Measurements from ENCODE around the gene ZNF639.
"Not testable (repeated sequence)": the region's sequence is repeated elsewhere in the genome, so short reads cannot be mapped to it uniquely, and the experiment has no call there.

ZNF639 gene, protein sequence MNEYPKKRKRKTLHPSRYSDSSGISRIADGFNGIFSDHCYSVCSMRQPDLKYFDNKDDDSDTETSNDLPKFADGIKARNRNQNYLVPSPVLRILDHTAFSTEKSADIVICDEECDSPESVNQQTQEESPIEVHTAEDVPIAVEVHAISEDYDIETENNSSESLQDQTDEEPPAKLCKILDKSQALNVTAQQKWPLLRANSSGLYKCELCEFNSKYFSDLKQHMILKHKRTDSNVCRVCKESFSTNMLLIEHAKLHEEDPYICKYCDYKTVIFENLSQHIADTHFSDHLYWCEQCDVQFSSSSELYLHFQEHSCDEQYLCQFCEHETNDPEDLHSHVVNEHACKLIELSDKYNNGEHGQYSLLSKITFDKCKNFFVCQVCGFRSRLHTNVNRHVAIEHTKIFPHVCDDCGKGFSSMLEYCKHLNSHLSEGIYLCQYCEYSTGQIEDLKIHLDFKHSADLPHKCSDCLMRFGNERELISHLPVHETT

DNA sequence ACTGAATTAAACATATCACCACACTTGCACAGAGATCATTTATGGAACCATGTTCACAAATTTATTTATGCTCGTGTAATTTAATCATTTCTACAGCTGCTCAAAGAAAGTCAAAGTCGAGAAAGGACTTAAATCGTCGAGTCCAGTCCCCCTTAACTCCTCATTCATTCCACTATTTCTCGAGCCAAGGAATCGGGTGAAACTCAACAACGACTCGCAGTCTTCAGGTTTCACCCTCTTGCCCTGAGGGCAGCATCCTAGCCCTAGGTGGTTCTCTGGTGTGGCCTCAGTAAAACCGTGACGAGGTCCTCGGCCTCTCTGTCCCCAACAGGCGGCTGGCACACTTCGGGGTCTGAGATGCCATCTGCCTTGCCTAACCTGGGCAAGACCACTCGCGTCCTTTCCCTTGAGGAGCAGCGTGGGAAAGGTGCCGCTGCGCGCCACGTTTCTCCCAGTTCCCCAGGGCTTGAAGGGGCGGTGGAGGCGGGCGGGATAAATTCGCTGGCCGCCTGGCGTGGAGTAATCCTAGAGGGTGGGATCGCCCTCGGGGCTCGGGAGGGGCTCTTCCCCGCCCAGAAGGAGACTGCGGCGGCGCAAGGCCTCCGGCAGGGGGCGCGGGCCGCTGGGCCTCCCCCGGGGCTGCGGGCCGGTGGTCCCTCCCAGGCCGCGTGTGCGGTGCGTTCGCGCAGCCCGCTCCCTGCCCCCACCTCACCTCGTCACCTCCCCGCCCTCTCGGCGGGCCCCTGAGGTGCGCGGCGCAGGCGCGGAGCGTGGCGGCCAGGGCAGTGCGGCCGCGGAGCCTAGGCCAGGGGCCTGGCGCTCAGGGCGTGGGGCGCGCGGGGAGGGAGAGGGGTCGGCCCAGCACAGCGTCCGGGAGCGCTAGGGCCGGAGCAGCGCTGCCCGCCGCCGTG, at the start of gene ZNF639:
Gene ZNF639 (plus strand): TSS at position 746 of the 911 bp plus-strand sequence. CDS start 5,263 bp downstream, outside the sequence.
- peak in 50 of 51 donors; percentile 32 to 86 (median 66) for DNase-seq

DNA sequence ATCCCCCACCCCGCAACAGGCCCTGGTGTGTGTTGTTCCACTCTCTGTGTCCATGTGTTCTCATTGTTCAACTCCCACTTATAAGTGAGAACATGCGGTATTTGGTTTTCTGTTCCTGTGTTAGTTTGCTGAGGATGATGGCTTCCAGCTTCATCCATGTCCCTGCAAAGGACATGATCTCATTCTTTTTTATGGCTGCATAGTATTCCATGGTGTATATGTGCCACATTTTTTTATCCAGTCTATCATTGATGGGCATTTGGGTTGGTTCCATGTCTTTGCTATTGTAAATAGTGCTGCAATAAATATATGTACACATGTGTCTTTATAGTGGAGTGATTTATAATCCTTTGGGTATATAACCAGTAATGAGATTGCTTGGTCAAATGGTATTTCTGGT, 48.4 kb upstream of the ZNF639 start:
- DNase-seq, result not testable (repeated sequence)

DNA sequence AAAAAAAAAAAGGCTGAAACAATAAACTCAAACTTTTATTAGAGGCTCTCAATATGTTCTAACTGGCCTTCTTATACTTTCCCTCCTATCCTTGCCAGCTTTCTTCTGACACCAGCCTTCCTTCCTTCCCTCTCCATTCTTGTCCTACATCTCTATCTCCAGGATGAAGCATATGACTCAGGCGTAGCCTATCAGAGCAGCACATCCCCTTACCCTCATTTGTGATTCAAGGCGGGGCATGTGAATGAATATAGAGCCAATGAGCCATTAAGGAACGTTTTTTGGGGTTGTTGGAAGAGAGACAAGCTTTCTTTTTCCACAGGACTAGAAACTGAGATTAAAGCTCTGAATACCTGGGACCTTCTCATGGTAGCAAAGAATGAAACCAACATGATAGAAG, 46.8 kb upstream of the ZNF639 start:
- DNase-seq, result no peak

DNA sequence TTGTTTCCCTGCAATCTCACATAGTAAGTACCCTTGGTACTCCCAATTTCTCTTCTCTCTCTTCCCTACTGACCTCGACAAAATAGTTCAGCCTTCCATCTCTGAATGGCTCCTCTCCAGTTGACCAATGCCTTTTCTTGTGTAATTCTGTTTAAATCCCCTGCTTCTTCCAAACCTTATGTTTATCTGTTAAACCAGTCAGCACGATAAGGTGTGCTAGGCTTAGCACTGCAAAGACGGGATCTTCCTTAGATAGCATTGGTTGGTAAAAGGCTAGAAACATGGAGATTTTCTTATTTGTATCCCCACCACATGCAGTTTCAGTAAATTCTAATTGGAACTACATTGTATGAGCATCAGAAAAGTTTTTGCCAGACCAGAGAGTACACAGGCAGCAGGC, 46.1 kb upstream of the ZNF639 start:
- DNase-seq, result no peak

DNA sequence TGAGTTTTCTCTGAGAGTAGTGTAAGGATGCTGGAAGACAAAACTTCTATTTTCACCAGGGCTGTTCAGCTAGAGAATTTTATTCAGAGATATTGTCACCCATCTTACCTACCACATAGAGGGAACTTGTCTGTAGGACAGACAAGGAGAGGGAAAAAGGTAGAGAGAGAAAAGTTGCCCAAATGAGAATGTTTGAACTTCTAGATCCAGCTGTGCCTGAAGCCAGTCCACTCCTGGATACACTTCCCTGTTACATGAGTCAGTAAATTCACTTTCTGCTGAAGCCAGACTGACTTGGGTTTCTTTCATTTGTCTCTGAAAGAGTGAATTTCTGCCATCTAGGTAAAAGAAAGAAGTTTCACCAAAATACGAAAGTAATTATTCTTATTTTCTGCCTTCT, 44.7 kb upstream of the ZNF639 start:
- DNase-seq, result no peak

DNA sequence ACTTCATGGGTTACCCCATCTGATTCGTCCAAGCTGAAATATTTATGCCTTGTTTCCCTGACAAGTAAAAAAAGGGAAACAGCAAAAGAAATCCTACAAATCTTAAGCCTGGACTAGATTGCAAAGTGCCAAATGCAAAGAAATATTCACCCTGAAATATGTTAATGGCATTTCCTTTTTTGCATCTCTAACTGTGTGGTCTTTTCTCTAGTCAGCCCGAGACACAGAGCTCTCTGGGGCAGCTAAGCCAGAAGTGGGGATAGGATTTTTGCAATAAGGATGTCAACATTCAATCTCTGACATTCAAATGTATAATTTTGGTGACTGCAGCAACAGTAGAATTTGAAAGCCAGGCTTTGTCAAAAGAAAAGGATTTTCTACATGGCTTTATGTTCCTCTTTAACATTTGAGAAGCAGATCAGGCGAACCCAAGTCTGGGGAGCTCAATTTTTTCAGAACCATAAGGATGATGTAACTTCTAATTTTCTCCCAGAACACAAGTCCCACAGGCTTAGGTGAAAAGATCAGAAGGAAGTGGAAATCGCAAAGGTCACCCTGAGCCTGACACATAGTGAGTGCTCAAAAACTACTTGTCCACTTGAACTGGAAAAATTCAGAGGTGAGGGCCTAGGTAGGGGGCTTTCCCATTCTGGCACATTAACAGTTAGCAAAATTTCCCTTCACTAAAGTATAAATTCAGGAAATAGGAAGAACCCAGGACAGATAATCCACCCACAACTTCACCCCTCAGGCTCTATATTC, 43.7 kb upstream of the ZNF639 start:
- no peak for DNase-seq

DNA sequence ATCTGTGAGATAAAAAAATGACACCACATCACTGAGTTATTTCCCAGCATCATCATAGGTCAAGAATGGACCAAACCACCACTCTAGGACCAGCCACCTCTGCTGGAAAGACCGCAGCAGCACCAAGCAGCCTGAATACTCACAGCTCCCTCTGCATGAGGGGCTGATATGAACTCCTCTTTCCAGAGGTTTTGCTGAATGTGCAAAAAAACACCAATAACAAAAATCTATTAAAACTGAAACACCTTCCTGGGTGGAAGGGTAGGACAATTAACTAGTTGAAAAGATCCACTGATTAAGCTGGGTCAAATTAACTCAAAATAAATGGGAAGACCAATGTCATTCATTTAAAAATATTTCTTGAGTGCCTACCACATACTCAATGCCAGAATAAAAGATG, 43.0 kb upstream of the ZNF639 start:
- no peak for DNase-seq

DNA sequence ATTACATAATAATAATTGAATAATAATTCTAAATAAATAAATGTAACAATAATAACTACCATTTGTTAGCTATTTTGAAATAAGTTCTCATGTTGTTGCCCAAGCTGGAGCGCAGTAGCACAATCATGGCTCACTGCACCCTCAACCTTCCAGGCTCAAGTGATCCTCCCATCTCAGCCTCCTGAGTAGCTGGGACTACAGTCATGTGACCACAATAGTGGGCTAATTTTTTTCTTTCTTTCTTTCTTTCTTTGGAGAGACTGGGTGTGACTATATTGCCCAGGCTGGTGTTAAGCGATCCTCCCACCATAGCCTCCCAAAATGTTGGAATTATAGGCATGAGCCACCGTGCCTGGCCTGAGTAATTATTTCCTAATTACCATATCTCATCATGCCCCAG, 41.0 kb upstream of the ZNF639 start:
- DNase-seq, result no peak

DNA sequence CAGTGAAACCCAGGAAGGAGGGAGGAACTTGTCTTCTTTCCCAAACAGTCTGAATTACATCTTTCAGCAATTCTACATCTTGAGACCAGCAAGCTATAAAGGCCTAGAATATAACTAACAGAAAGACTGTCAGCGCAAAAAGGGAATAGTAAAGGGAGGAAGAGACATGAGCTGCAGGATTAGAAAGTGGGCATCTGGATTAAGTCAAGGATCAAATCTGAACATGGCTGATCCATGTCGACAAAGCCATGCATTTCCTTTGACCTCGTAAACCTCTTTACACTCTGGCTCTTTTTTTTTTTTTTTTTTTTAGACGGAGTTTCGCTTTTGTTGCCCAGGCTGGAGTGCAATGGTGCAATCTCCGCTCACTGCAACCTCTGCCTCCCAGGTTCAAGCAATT, 36.5 kb upstream of the ZNF639 start:
- DNase-seq, result no peak

DNA sequence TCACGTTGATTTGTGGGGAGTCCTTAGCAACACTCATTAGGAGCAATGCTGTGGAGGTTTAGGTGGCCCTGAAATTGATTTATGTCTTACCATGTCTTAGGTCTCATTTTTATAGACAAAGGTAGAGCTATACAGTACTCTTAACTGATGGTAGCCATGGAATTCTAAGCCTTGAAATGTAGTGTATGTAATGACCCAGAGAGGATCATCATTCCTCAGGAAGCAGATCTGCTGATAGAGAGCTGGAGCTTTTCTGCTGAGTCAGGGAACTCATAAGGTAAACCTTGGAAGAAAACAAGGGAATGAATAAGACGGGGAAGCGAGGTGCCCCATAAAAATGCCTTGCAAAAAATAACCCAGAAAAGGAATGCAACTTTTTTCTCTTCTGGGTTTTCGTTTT, 34.0 kb upstream of the ZNF639 start:
- no peak for DNase-seq

DNA sequence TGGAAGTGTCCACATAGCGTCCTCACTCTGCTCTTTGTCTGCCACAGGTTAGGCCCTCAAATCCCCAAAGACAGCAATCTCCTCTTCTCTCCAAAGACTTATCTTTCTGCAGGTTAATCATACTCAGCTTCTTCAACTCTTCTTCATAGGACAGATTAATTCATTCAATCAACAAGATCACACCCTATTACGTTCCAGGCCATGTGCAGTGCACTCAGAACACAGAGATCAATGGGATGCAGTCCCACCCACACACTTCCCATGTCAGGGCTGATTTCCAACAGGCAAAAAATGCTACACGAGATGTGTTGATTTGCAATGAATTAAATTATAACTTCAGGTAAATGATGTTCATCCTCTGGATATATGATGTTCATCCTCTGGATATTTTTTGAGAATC, 33.5 kb upstream of the ZNF639 start:
- DNase-seq, result no peak

DNA sequence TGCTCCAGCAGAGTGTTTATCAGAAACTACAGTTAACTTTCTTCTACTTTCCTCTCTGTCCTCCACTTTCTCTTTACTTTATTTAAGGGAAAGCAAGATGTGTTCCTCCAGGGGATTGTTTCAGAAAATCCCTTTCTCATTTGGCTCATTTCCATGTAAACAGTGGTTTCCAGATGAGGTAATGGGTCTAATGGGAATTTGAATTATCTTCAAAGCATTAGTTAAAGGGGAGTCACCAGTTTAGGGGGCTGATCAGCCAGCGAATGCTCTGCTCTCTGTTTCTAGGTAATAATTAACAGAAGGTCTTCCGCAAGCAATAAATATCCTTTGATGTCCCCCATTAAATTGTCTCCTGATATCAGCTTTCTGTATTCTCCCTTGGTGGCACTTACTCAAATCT, 30.4 kb upstream of the ZNF639 start:
- DNase-seq, result no peak

DNA sequence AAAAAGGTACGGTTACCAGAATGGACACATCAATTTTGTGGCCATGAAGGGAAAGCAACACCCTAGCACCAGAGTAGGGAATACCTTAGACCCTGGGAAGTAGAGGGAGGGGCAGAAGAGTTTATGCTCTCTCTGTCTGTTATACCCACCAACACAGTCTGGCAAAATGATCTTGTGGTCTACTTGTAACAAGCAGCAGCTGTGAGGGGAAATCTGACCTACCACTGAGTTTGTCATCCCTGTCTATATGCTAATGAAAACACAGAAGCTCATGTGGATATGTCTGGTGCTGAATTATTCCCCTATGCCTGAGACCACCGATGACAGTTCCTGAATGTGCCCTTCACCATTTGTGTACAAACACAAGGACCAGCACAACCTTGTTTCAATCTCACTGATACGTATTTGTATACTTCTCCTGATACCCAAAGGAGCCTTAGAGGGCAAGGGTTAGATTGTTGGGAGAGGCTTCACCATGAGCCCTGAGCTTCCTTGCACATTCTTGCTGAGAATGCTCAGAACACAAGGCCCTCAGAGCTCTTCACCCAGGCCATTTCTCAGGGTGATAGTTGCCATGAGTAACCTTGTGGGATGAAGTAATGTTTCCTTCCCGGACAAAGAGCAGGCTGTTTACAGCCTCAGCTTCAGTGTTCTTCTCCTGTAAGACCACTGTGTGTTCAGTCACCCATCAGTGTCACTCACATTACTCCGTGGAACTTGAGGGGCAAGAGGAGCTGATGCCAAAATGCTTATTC, 24.7 kb upstream of the ZNF639 start:
- no peak for DNase-seq

DNA sequence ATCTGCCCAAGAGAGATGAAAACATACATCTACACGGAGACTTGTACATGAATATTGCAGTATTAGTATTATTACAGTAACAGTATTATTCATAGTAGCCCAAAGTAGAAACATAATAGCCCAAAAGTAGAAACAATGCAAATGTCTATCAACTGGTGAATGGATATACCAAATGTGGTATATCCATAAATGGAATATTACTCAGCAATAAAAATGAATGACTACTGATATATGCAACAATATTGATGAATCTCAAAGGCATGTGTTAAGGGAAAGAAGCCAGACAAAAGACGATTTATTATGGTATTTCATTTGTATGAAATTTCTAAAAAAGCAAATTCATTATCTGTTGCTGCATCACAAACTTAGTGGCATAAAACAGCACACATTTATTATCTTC, 23.5 kb upstream of the ZNF639 start:
- DNase-seq, result no peak

DNA sequence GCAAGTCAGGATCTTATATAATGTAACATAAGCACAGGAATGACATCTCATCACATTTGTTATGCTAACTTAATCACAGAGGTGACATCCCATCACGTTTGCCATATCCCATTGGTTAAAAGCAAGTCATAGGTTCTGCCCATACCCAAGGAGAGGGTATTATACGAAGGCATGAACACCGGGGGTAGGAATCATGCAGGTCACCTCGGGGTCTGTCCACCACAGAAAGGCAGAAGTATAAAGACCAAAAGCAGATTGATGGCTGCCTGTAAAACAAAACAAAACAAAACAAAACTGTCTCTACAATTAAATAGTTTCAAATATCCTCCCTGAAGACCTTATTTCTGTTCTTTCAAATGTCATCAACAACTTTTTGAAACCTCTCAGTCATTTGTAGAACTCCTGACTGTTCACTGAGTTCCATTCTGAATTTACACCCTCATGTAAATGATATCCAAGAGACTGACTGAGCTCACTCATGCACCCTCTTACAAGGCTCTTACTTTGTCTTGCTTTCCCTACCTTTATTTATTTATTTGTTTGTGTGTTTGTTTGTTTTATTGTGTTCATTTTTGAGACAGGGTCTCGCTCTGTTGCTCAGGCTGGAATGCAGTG, 22.7 kb upstream of the ZNF639 start:
- DNase-seq, result no peak

DNA sequence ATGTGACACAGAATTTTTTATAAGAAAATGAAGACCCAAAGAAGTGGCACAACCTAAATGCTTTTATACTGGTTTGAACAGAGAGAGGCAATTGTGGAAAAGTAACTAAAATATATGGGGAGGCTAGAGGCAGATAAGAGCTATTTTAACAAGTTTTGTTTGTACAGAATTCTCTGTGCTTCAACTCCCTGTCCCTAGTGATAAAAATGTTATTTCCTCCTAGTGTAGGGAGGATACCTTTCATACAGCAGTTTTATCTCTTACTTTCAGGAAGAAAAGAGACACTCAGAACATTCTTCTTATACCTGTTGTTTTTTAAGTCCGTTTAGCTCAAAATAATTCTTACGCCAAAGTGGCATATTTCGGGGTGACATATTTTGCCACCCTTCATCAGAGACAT, 21.2 kb upstream of the ZNF639 start:
- no peak for DNase-seq

DNA sequence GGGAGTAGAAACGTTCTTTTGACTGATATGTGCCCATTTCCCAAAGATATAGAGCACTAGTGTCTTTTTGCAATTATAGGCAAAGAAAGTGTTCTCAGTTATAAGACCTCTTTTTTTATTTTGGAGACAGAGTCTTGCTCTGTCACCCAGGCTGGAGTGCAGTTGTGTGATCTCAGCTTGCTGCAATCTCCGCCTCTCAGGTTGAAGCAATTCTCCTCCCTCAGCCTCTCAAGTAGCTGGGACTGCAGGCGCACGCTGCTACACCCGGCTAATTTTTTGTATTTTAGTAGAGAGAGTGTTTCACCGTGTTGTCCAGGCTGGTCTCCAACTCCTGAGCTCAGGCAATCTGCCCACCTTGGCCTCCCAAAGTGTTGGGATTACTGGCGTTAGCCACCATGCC, 20.7 kb upstream of the ZNF639 start:
- DNase-seq, result no peak

DNA sequence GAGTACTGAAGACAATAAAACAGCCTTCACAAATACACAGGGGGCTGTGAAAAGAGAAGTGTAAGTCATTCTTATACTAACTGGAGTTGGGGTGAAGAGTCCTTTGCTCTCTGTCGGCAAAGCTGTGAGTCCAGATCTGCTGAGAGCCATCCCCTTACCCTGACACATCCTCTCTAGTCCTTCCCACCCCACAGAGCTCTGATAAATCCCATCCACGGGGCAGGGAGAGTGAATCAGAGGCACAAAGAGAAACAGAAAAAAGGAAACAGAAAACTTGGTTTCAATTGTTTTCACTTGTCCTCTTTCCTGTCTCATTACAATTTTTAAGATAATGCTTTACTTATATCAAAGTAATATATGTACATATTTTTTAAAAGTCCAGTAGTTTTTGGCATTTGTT, 18.2 kb upstream of the ZNF639 start:
- no peak for DNase-seq

DNA sequence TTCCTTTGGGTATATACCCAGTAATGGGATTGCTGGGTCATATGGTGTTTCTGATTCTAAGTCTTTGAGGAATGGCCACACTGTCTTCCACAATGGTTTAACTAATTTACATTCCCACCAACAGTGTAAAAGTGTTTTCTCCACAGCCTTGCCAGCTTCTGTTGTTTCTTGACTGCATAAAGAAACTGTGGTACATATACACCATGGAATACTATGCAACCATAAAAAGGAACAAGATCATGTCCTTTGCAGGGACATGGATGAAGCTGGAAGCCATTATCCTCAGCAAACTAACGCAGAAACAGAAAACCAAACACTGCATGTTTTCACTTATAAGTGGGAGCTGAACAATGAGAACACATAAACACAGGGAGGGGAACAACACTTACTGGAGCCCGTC, 15.5 kb upstream of the ZNF639 start:
- not testable (repeated sequence) for DNase-seq

DNA sequence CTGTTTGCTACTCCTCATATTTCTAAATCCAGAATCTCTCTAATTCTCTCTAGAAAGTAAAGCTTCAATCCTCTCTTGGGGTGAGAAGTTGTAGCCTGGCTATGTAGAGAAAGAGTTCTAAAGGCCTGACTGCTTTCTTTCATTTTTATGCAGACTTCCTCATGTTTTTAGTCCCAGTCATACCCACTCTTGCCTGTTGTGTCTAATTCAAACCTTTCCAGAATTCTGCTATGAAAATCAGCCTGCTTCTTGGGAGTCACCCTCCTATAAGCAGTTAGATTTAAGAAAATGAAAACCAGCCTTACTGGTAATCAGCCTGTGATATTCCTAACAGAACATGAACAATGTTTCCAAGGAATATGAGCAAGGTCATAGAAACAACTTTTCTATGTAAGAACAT, 14.8 kb upstream of the ZNF639 start:
- DNase-seq, result no peak

Data from hypothalamus (tissue), 51 donors.